Astrocyte (in vitro differentiated cells and primary cell): ENCODE data around the gene OXTR.

Experiments used
- EZH2 ChIP-seq: IDR thresholded peaks from 2 replicates; pipeline ENCODE4 v1.6.1; 2012; ENCODE audit warnings: mild to moderate bottlenecking, low read length, inconsistent platforms; ENCODE audit not compliant: insufficient read depth
- TF ChIP-seq, protein P1 (sequence below): IDR thresholded peaks from 2 replicates; pipeline ENCODE4 v1.5.1; 2011; ENCODE audit warnings: low read depth, mild to moderate bottlenecking, inconsistent platforms, low read length, moderate library complexity; ENCODE audit not compliant: insufficient read depth

- TF ChIP-seq, protein P1, sequence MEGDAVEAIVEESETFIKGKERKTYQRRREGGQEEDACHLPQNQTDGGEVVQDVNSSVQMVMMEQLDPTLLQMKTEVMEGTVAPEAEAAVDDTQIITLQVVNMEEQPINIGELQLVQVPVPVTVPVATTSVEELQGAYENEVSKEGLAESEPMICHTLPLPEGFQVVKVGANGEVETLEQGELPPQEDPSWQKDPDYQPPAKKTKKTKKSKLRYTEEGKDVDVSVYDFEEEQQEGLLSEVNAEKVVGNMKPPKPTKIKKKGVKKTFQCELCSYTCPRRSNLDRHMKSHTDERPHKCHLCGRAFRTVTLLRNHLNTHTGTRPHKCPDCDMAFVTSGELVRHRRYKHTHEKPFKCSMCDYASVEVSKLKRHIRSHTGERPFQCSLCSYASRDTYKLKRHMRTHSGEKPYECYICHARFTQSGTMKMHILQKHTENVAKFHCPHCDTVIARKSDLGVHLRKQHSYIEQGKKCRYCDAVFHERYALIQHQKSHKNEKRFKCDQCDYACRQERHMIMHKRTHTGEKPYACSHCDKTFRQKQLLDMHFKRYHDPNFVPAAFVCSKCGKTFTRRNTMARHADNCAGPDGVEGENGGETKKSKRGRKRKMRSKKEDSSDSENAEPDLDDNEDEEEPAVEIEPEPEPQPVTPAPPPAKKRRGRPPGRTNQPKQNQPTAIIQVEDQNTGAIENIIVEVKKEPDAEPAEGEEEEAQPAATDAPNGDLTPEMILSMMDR, result no peak
- no peak for TF ChIP-seq EZH2
Observed at GRCh38 chr3:8764528-8764927, 4.9 kb downstream of the OXTR start.
